ENCODE data around the gene CBS.
A peak's percentile ranks its signal among the peaks of the same experiment; 100 is the strongest.
"Not testable (repeated sequence)": the region's sequence is repeated elsewhere in the genome, so short reads cannot be mapped to it uniquely, and the experiment has no call there.

The CBS gene

GRCh38 chr21:43075170-43076022, at the start of gene CBS:
Gene CBS (minus strand): TSS chr21:43075835. CDS start chr21:43072193, 3,642 bp downstream.
- DNase-seq (ENCODE audit: low read depth in 2 of 2): not testable (repeated sequence)

- not testable (repeated sequence) for DNase-seq (ENCODE audit: low read depth in 2 of 2)
Observed at GRCh38 chr21:43115956-43116355, 40.3 kb upstream of the CBS start.

- DNase-seq (ENCODE audit: low read depth in 2 of 2): not testable (repeated sequence)
Observed at GRCh38 chr21:43114483-43114882, 38.8 kb upstream of the CBS start.

GRCh38 chr21:43109006-43109405, 33.4 kb upstream of the CBS start:
- DNase-seq (ENCODE audit: low read depth in 2 of 2): not testable (repeated sequence)

GRCh38 chr21:43108177-43108576, 32.5 kb upstream of the CBS start:
- DNase-seq (ENCODE audit: low read depth in 2 of 2): not testable (repeated sequence)

- DNase-seq (ENCODE audit: low read depth in 2 of 2): not testable (repeated sequence)
Observed at GRCh38 chr21:43107794-43108137, 32.1 kb upstream of the CBS start.

GRCh38 chr21:43106965-43107793, 31.5 kb upstream of the CBS start, which contains the start of gene U2AF1:
Gene U2AF1 (minus strand): TSS chr21:43107570. CDS start chr21:43107494, 76 bp downstream.
- peak in 1 of 2 donors; percentile 62 for DNase-seq (ENCODE audit: low read depth in 2 of 2)

GRCh38 chr21:43104642-43105041, 29.0 kb upstream of the CBS start:
- not testable (repeated sequence) for DNase-seq (ENCODE audit: low read depth in 2 of 2)

- DNase-seq (ENCODE audit: low read depth in 2 of 2): not testable (repeated sequence)
Observed at GRCh38 chr21:43102281-43102680, 26.6 kb upstream of the CBS start.

GRCh38 chr21:43101676-43102075, 26.0 kb upstream of the CBS start:
- not testable (repeated sequence) for DNase-seq (ENCODE audit: low read depth in 2 of 2)

- not testable (repeated sequence) for DNase-seq (ENCODE audit: low read depth in 2 of 2)
Observed at GRCh38 chr21:43101000-43101399, 25.4 kb upstream of the CBS start.

- DNase-seq (ENCODE audit: low read depth in 2 of 2): not testable (repeated sequence)
Observed at GRCh38 chr21:43091979-43092614, 16.5 kb upstream of the CBS start.

GRCh38 chr21:43090947-43091346, 15.3 kb upstream of the CBS start:
- not testable (repeated sequence) for DNase-seq (ENCODE audit: low read depth in 2 of 2)

GRCh38 chr21:43089463-43089862, 13.8 kb upstream of the CBS start:
- not testable (repeated sequence) for DNase-seq (ENCODE audit: low read depth in 2 of 2)

- not testable (repeated sequence) for DNase-seq (ENCODE audit: low read depth in 2 of 2)
Observed at GRCh38 chr21:43082587-43083300, 7.1 kb upstream of the CBS start.

GRCh38 chr21:43076643-43077042, 1.0 kb upstream of the CBS start:
- not testable (repeated sequence) for DNase-seq (ENCODE audit: low read depth in 2 of 2)

- not testable (repeated sequence) for DNase-seq (ENCODE audit: low read depth in 2 of 2)
Observed at GRCh38 chr21:43076023-43076637, 495 bp upstream of the CBS start.

- DNase-seq (ENCODE audit: low read depth in 2 of 2): not testable (repeated sequence)
Observed at GRCh38 chr21:43074401-43075169, 1.1 kb downstream of the CBS start.

GRCh38 chr21:43072742-43073141, 2.9 kb downstream of the CBS start:
- not testable (repeated sequence) for DNase-seq (ENCODE audit: low read depth in 2 of 2)

- not testable (repeated sequence) for DNase-seq (ENCODE audit: low read depth in 2 of 2)
Observed at GRCh38 chr21:43069682-43070081, 6.0 kb downstream of the CBS start.

Measured in activated CD8-positive, alpha-beta memory T cell treated with anti-CD3 and anti-CD28 coated beads for 4 hours (primary cell).